T-cell (primary cell): Measurements from ENCODE around the gene RSU1. TPM values are rescaled to one million over a fixed set of nuclear protein-coding genes. Genes with fewer than 3 reads are reported as not detected.

Source experiments
- ATAC-seq, 4 experiments: fragments of 200-7000 bp in 3 of 4; fragments of 150-1000 bp in 1 of 4; cut with Tn5 transposase; replicated peaks in 1 of 4; 1 replicate in 3 of 4; 2 replicates in 1 of 4; pipeline ENCODE4 v1.10.0; 2021; ENCODE audit warnings: moderate library complexity in 3 of 4, mild to moderate bottlenecking in 2 of 4, moderate number of reproducible peaks in 1 of 4
- CTCF ChIA-PET, 2 donors: fragments of 300-600 bp; sonication (Branson Sonifier 250); formaldehyde crosslinking; loops; one replicate each; lab custom pipeline; 2022; ENCODE audit warnings: antibody characterized with exemption in 2 of 2; lab: Charles Lee
- POLR2A ChIA-PET, 2 donors: fragments of 300-600 bp; sonication (Branson Sonifier 250); formaldehyde crosslinking; loops; one replicate each; lab custom pipeline; 2022; ENCODE audit warnings: antibody characterized with exemption in 2 of 2; lab: Charles Lee
- DNase-seq, 35 experiments: peaks; one replicate each; pipeline versions ENCODE4 v3.0.0 to v3.0.0-alpha.2; 2013 to 2023
- H3K27ac ChIP-seq: one replicate; pipeline ENCODE4 v1.5.1; 2013; ENCODE audit warnings: low read length
- H3K27me3 ChIP-seq, 2 experiments: replicated peaks in 1 of 2; 1 replicate in 1 of 2; 2 replicates in 1 of 2; pipeline versions ENCODE4 v1.6.1 to v1.7.0; 2013; ENCODE audit warnings: low read length in 1 of 2, mixed read lengths in 1 of 2; ENCODE audit not compliant: control insufficient read depth in 2 of 2, insufficient read depth in 2 of 2; ENCODE audit errors: extremely low read depth in 1 of 2
- H3K36me3 ChIP-seq, 2 donors: 1 replicate in 1 of 2; 2 replicates in 1 of 2; pipeline versions ENCODE4 v1.6.1 to v1.7.0; 2013; ENCODE audit warnings: low read length in 1 of 2; ENCODE audit not compliant: control insufficient read depth in 2 of 2, insufficient read depth in 1 of 2; ENCODE audit errors: extremely low read depth in 1 of 2
- H3K4me1 ChIP-seq, 2 experiments: 1 replicate in 1 of 2; 2 replicates in 1 of 2; pipeline versions ENCODE4 v1.6.1 to v1.7.0; 2013; ENCODE audit warnings: low read length in 2 of 2, mixed read lengths in 1 of 2; ENCODE audit not compliant: insufficient read depth in 2 of 2, control insufficient read depth in 1 of 2; ENCODE audit errors: extremely low read depth in 1 of 2
- H3K4me3 ChIP-seq, 2 donors: 1 replicate in 1 of 2; 2 replicates in 1 of 2; pipeline versions ENCODE4 v1.5.1 to v1.7.0; 2013; ENCODE audit warnings: mild to moderate bottlenecking in 2 of 2, low read length in 1 of 2, moderate library complexity in 1 of 2; ENCODE audit not compliant: control insufficient read depth in 1 of 2; ENCODE audit errors: extremely low read depth in 1 of 2
- H3K9me3 ChIP-seq: 2 replicates; pipeline ENCODE4 v1.7.0; 2013
- H3K27ac Mint-ChIP-seq, 2 donors: one replicate each; pipeline ENCODE4 v1.8.0; 2020 to 2021; ENCODE audit warnings: mild to moderate bottlenecking in 2 of 2, mixed read lengths in 2 of 2
- H3K27me3 Mint-ChIP-seq, 2 donors: one replicate each; pipeline ENCODE4 v1.8.0; 2021 to 2022; ENCODE audit warnings: mixed read lengths in 2 of 2
- H3K36me3 Mint-ChIP-seq: one replicate; pipeline ENCODE4 v1.8.0; 2021; ENCODE audit warnings: mixed read lengths
- H3K4me1 Mint-ChIP-seq, 3 donors: one replicate each; pipeline ENCODE4 v1.8.0; 2020 to 2022; ENCODE audit warnings: mixed read lengths in 3 of 3, mild to moderate bottlenecking in 1 of 3
- H3K4me3 Mint-ChIP-seq, 3 donors: one replicate each; pipeline ENCODE4 v1.8.0; 2020 to 2022; ENCODE audit warnings: mild to moderate bottlenecking in 3 of 3, mixed read lengths in 3 of 3, moderate library complexity in 3 of 3
- H3K9me3 Mint-ChIP-seq, 3 donors: one replicate each; pipeline ENCODE4 v1.8.0; 2020 to 2022; ENCODE audit warnings: mixed read lengths in 3 of 3
- WGBS: methylation state at CpG from one replicate; pipeline ENCODE4 v1.1.5; 2013; ENCODE audit warnings: missing lambda C conversion rate; ENCODE audit not compliant: insufficient coverage; 5-methylcytosine and 5-hydroxymethylcytosine counted together
- total RNA-seq, 35 experiments: library from RNA in 6 of 35; stranded (reverse) in 6 of 35; fragments of 120-200 nt in 1 of 35; gene quantifications; one replicate each; pipeline versions ENCODE4 v1.2.1 to v1.2.4 and lab custom pipeline; 2013 to 2026

Gene RSU1
- total RNA-seq, 5 donors from 2014 or later (not counting 1 experiment from before 2014, with no cell fraction given) = 49.5 to 60.4 (median 58.1) TPM

- DNase-seq (no peak), ATAC-seq (no peak)
- ChIA-PET CTCF (no interaction called here), POLR2A (no interaction called here)
- Histone ChIP-seq H3K27me3 (no peaks in the 10 kb centered on the region), H3K27ac (no peak overlapping the region), H3K9me3 (no peaks in the 10 kb centered on the region), H3K4me1 (no peaks in the 10 kb centered on the region), H3K36me3 (no peaks in the 10 kb centered on the region), H3K4me3 (no peak overlapping the region)
- WGBS = no CpG with 5 or more reads among the region's 4 CpGs
- H3K27ac Mint-ChIP-seq = no peak overlapping the region
- no peaks in the 10 kb centered on the region for H3K27me3 Mint-ChIP-seq
- no peak overlapping the region for H3K4me3 Mint-ChIP-seq
- H3K9me3 Mint-ChIP-seq = no peaks in the 10 kb centered on the region
- peaks cover 5% of the 10 kb centered on the region for H3K36me3 Mint-ChIP-seq
- peaks cover 0 to 10% (median 3%) of the 10 kb centered on the region in 3 donors for H3K4me1 Mint-ChIP-seq
Observed at GRCh38 chr10:16653224-16653623, 164.0 kb downstream of the RSU1 start.

- Histone ChIP-seq H3K27me3 (no peaks in the 10 kb centered on the region), H3K9me3 (no peaks in the 10 kb centered on the region), H3K4me1 (peaks cover 0 to under 1% of the 10 kb centered on the region in 2 experiments), H3K27ac (no peak overlapping the region), H3K36me3 (no peaks in the 10 kb centered on the region), H3K4me3 (no peak overlapping the region)
- peaks cover 9% of the 10 kb centered on the region for H3K36me3 Mint-ChIP-seq
- ATAC-seq (no peak), DNase-seq (no peak)
- H3K9me3 Mint-ChIP-seq = no peaks in the 10 kb centered on the region
- H3K4me1 Mint-ChIP-seq = peaks cover 0 to 14% (median 8%) of the 10 kb centered on the region in 3 donors
- ChIA-PET POLR2A (no interaction called here), CTCF (no interaction called here)
- H3K27ac Mint-ChIP-seq = no peak overlapping the region
- no peaks in the 10 kb centered on the region for H3K27me3 Mint-ChIP-seq
- H3K4me3 Mint-ChIP-seq = no peak overlapping the region
- WGBS = no CpG with 5 or more reads among the region's 5 CpGs
Observed at GRCh38 chr10:16652154-16652553, 165.1 kb downstream of the RSU1 start.

- no peak for ATAC-seq
- ChIA-PET POLR2A (interaction anchor here in 1 of 2 donors (0.6 kb wide), 1 partner anchor 11 kb away, joined by 3 read pairs; no protein-coding TSS in a partner anchor), CTCF (no interaction called here)
- Mint-ChIP-seq H3K27me3 (no peaks in the 10 kb centered on the region), H3K36me3 (peaks cover 9% of the 10 kb centered on the region), H3K4me3 (no peak overlapping the region), H3K27ac (no peak overlapping the region), H3K9me3 (no peaks in the 10 kb centered on the region), H3K4me1 (peaks cover 0 to 19% (median 8%) of the 10 kb centered on the region in 3 donors)
- Histone ChIP-seq H3K27me3 (no peaks in the 10 kb centered on the region), H3K4me3 (no peak overlapping the region), H3K9me3 (no peaks in the 10 kb centered on the region), H3K4me1 (peaks cover 0 to 2% of the 10 kb centered on the region in 2 experiments), H3K27ac (no peak overlapping the region), H3K36me3 (no peaks in the 10 kb centered on the region)
- WGBS = 100% methylated on average over 1 of the region's 2 CpGs
- no peak for DNase-seq
Observed at GRCh38 chr10:16649757-16650156, 167.5 kb downstream of the RSU1 start.

- no peak for DNase-seq
- POLR2A ChIA-PET = no interaction called here
- no peaks in the 10 kb centered on the region for H3K9me3 Mint-ChIP-seq
Observed at GRCh38 chr10:16648366-16648765, 168.9 kb downstream of the RSU1 start.

GRCh38 chr10:16646181-16647059 lies 170.8 kb downstream of the RSU1 start:
- WGBS = 88% methylated on average over 4 of the region's 13 CpGs
- CTCF ChIA-PET = no interaction called here
- POLR2A ChIA-PET = no interaction called here
- Histone ChIP-seq H3K36me3 (peaks cover 0 to 7% of the 10 kb centered on the region in 2 donors), H3K27ac (no peak overlapping the region), H3K4me1 (peaks cover 0 to 2% of the 10 kb centered on the region in 2 experiments), H3K4me3 (no peak overlapping the region), H3K9me3 (no peaks in the 10 kb centered on the region), H3K27me3 (no peaks in the 10 kb centered on the region)
- Mint-ChIP-seq H3K27ac (no peak overlapping the region), H3K4me3 (no peak overlapping the region), H3K4me1 (peaks cover 0 to 17% (median 10%) of the 10 kb centered on the region in 3 donors), H3K9me3 (no peaks in the 10 kb centered on the region), H3K36me3 (peaks cover 12% of the 10 kb centered on the region), H3K27me3 (no peaks in the 10 kb centered on the region)
- ATAC-seq (no peak), DNase-seq (peak in 1 of 35 experiments; percentile 4)

More at GRCh38 chr10:16648366-16648765, 168.9 kb downstream of the RSU1 start:
- Mint-ChIP-seq H3K4me1 (peaks cover 0 to 21% (median 12%) of the 10 kb centered on the region in 3 donors), H3K27ac (no peak overlapping the region), H3K36me3 (peaks cover 12% of the 10 kb centered on the region), H3K27me3 (no peaks in the 10 kb centered on the region), H3K4me3 (no peak overlapping the region)
- ATAC-seq = no peak
- no peak overlapping the region for H3K27ac ChIP-seq
- H3K4me3 ChIP-seq = no peak overlapping the region
- no peaks in the 10 kb centered on the region for H3K27me3 ChIP-seq
- CTCF ChIA-PET = no interaction called here
- no peaks in the 10 kb centered on the region for H3K9me3 ChIP-seq
- peaks cover 0 to 2% of the 10 kb centered on the region in 2 experiments for H3K4me1 ChIP-seq
- WGBS = no CpG with 5 or more reads among the region's 2 CpGs
- H3K36me3 ChIP-seq = no peaks in the 10 kb centered on the region

GRCh38 chr10:16644146-16644545 lies 173.1 kb downstream of the RSU1 start:
- Mint-ChIP-seq H3K27ac (no peak overlapping the region), H3K36me3 (peaks cover 18% of the 10 kb centered on the region), H3K4me1 (peaks cover 6 to 19% (median 10%) of the 10 kb centered on the region in 3 donors), H3K27me3 (no peaks in the 10 kb centered on the region), H3K9me3 (no peaks in the 10 kb centered on the region), H3K4me3 (no peak overlapping the region)
- CTCF ChIA-PET = interaction anchor here in 1 of 2 donors (0.6 kb wide), 1 partner anchor 969 kb away, joined by 3 read pairs; no protein-coding TSS in a partner anchor
- Histone ChIP-seq H3K27ac (no peak overlapping the region), H3K27me3 (no peaks in the 10 kb centered on the region), H3K4me3 (no peak overlapping the region), H3K4me1 (peaks cover 0 to 7% of the 10 kb centered on the region in 2 experiments), H3K9me3 (no peaks in the 10 kb centered on the region), H3K36me3 (peaks cover 4 to 7% of the 10 kb centered on the region in 2 donors)
- POLR2A ChIA-PET = no interaction called here
- 100% methylated on average over 1 of the region's 5 CpGs for WGBS
- no peak for DNase-seq
- no peak for ATAC-seq
